H9 (cell line): ENCODE results near the gene ELAVL1. TPM values are rescaled to one million over a fixed set of nuclear protein-coding genes. Genes with fewer than 3 reads are reported as not detected.

Experiments
- DNase-seq: peaks from one replicate; pipeline ENCODE4 v3.0.0-alpha.2; 2017
- H2AFZ ChIP-seq: one replicate; pipeline ENCODE4 v1.6.1; 2013; ENCODE audit warnings: mild to moderate bottlenecking, low read length, control low read depth, moderate library complexity
- H2AK5ac ChIP-seq: 2 replicates; pipeline ENCODE4 v1.6.1; 2013; ENCODE audit warnings: low read length, control low read depth, mixed read lengths; ENCODE audit not compliant: insufficient read length
- H2BK120ac ChIP-seq: one replicate; pipeline ENCODE4 v1.6.1; 2013; ENCODE audit warnings: low read depth, mild to moderate bottlenecking, low read length, control low read depth, inconsistent platforms; ENCODE audit not compliant: poor library complexity, severe bottlenecking
- H2BK12ac ChIP-seq: 2 replicates; pipeline ENCODE4 v1.6.1; 2013; ENCODE audit warnings: low read length, control low read depth, mixed read lengths, low read depth; ENCODE audit not compliant: insufficient read length
- H2BK15ac ChIP-seq: 2 replicates; pipeline ENCODE4 v1.6.1; 2013; ENCODE audit warnings: low read depth, low read length, control low read depth
- H2BK20ac ChIP-seq: one replicate; pipeline ENCODE4 v1.6.1; 2013; ENCODE audit warnings: low read depth, mild to moderate bottlenecking, low read length, control low read depth, inconsistent platforms; ENCODE audit not compliant: poor library complexity, severe bottlenecking
- H2BK5ac ChIP-seq: 2 replicates; pipeline ENCODE4 v1.6.1; 2013; ENCODE audit warnings: low read length, control low read depth, mixed read lengths; ENCODE audit not compliant: insufficient read length
- H3K14ac ChIP-seq: 2 replicates; pipeline ENCODE4 v1.6.1; 2013; ENCODE audit warnings: low read length, control low read depth; ENCODE audit not compliant: insufficient read depth
- H3K18ac ChIP-seq: 2 replicates; pipeline ENCODE4 v1.6.1; 2013; ENCODE audit warnings: low read depth, mild to moderate bottlenecking, mixed read lengths, low read length, control low read depth; ENCODE audit not compliant: insufficient read length
- H3K23ac ChIP-seq: 2 replicates; pipeline ENCODE4 v1.6.1; 2013; ENCODE audit warnings: low read length, control low read depth, mixed read lengths, low read depth; ENCODE audit not compliant: insufficient read length
- H3K23me2 ChIP-seq: 2 replicates; pipeline ENCODE4 v1.6.1; 2013; ENCODE audit warnings: low read depth, mild to moderate bottlenecking, mixed read lengths, low read length, control low read depth; ENCODE audit not compliant: insufficient read length, poor library complexity, severe bottlenecking
- H3K27ac ChIP-seq: 2 replicates; pipeline ENCODE4 v1.5.1; 2013; ENCODE audit warnings: low read length, control low read depth, mixed read lengths, low read depth; ENCODE audit not compliant: insufficient read length
- H3K27me3 ChIP-seq: 2 replicates; pipeline ENCODE4 v1.6.1; 2013; ENCODE audit warnings: low read length, control low read depth, inconsistent platforms; ENCODE audit not compliant: insufficient read depth
- H3K4ac ChIP-seq: 2 replicates; pipeline ENCODE4 v1.6.1; 2013; ENCODE audit warnings: low read depth, mild to moderate bottlenecking, control low read depth, inconsistent platforms, low read length, moderate library complexity
- H3K4me1 ChIP-seq: 2 replicates; pipeline ENCODE4 v1.6.1; 2013; ENCODE audit warnings: low read length, control low read depth, inconsistent platforms; ENCODE audit not compliant: insufficient read depth
- H3K4me2 ChIP-seq: 2 replicates; pipeline ENCODE4 v1.6.1; 2013; ENCODE audit warnings: low read length, control low read depth, mixed read lengths; ENCODE audit not compliant: insufficient read length, insufficient read depth
- H3K56ac ChIP-seq: 2 replicates; pipeline ENCODE4 v1.6.1; 2013; ENCODE audit warnings: low read depth, mild to moderate bottlenecking, mixed read lengths, low read length, control low read depth; ENCODE audit not compliant: insufficient read length
- H3K79me1 ChIP-seq: 2 replicates; pipeline ENCODE4 v1.6.1; 2013; ENCODE audit warnings: low read depth, mild to moderate bottlenecking, moderate library complexity, low read length, control low read depth, inconsistent platforms; ENCODE audit not compliant: insufficient read depth, poor library complexity, severe bottlenecking
- H3K79me2 ChIP-seq: 2 replicates; pipeline ENCODE4 v1.6.1; 2013; ENCODE audit warnings: low read length, control low read depth, inconsistent platforms; ENCODE audit not compliant: insufficient read depth
- H3K9ac ChIP-seq: 2 replicates; pipeline ENCODE4 v1.6.1; 2013; ENCODE audit warnings: low read length, control low read depth, mixed read lengths; ENCODE audit not compliant: insufficient read length; ENCODE audit errors: extremely low read depth
- H3K9me3 ChIP-seq: one replicate; pipeline ENCODE4 v1.6.1; 2013; ENCODE audit warnings: low read depth, low read length, inconsistent platforms; ENCODE audit not compliant: control insufficient read depth
- H3T11ph ChIP-seq: one replicate; pipeline ENCODE4 v1.6.1; 2013; ENCODE audit warnings: mild to moderate bottlenecking, low read length, control low read depth, inconsistent platforms
- H4K20me1 ChIP-seq: one replicate; pipeline ENCODE4 v1.6.1; 2013; ENCODE audit not compliant: control insufficient read depth, insufficient read length, insufficient read depth
- H4K5ac ChIP-seq: 2 replicates; pipeline ENCODE4 v1.6.1; 2013; ENCODE audit warnings: low read depth, mild to moderate bottlenecking, mixed read lengths, low read length, control low read depth; ENCODE audit not compliant: insufficient read length
- H4K8ac ChIP-seq: replicated peaks from 2 replicates; pipeline ENCODE4 v1.6.1; 2013; ENCODE audit warnings: low read length, control low read depth, mixed read lengths, low read depth; ENCODE audit not compliant: insufficient read length
- H4K91ac ChIP-seq: 2 replicates; pipeline ENCODE4 v1.6.1; 2013; ENCODE audit warnings: low read depth, mild to moderate bottlenecking, moderate library complexity, mixed read lengths, low read length, control low read depth; ENCODE audit not compliant: insufficient read length
- H3K27ac Mint-ChIP-seq, 3 experiments: 2 replicates in 2 of 3; 3 replicates in 1 of 3; pipeline ENCODE4 v1.8.0; 2020 to 2021; ENCODE audit warnings: mixed read lengths in 3 of 3, mild to moderate bottlenecking in 1 of 3, moderate library complexity in 1 of 3
- H3K27me3 Mint-ChIP-seq: 2 replicates; pipeline ENCODE4 v1.8.0; 2021; ENCODE audit warnings: low read depth, mild to moderate bottlenecking, moderate library complexity, mixed read lengths
- H3K36me3 Mint-ChIP-seq, 3 experiments: 2 replicates in 2 of 3; 3 replicates in 1 of 3; pipeline ENCODE4 v1.8.0; 2020 to 2021; ENCODE audit warnings: low read depth in 3 of 3, mixed read lengths in 3 of 3; ENCODE audit not compliant: insufficient read depth in 1 of 3
- H3K4me1 Mint-ChIP-seq, 2 experiments: 2 replicates each; pipeline ENCODE4 v1.8.0; 2020; ENCODE audit warnings: mixed read lengths in 2 of 2
- H3K4me3 Mint-ChIP-seq, 2 experiments: 2 replicates in 1 of 2; 3 replicates in 1 of 2; pipeline ENCODE4 v1.8.0; 2020 to 2021; ENCODE audit warnings: mild to moderate bottlenecking in 2 of 2, mixed read lengths in 2 of 2, moderate library complexity in 1 of 2
- H3K9me3 Mint-ChIP-seq, 2 experiments: 2 replicates in 1 of 2; 3 replicates in 1 of 2; pipeline ENCODE4 v1.8.0; 2020; ENCODE audit warnings: mild to moderate bottlenecking in 2 of 2, mixed read lengths in 2 of 2, moderate library complexity in 1 of 2
- WGBS: extraction: QIAGEN DNeasy Blood & Tissue Kit; methylation state at CpG from one replicate; pipeline ENCODE4 v1.1.7; 2013; ENCODE audit warnings: missing lambda C conversion rate, low lambda C conversion rate, mixed read lengths; ENCODE audit not compliant: insufficient read length; ENCODE audit errors: extremely low coverage; 5-methylcytosine and 5-hydroxymethylcytosine counted together
- total RNA-seq: library from RNA; stranded (reverse); gene quantifications from 2 replicates; pipeline ENCODE4 v1.2.1, GENCODE V29; 2021
- TF ChIP-seq, protein P1 (sequence below): fragments of 200-600 bp; sonication (generic); conservative IDR thresholded peaks from 3 replicates; pipeline ENCODE4 v1.8.0; 2021; ENCODE audit warnings: antibody characterized with exemption, mild to moderate bottlenecking

ELAVL1 gene
- total RNA-seq, 1 experiment from 2014 or later, result 149 TPM

DNA sequence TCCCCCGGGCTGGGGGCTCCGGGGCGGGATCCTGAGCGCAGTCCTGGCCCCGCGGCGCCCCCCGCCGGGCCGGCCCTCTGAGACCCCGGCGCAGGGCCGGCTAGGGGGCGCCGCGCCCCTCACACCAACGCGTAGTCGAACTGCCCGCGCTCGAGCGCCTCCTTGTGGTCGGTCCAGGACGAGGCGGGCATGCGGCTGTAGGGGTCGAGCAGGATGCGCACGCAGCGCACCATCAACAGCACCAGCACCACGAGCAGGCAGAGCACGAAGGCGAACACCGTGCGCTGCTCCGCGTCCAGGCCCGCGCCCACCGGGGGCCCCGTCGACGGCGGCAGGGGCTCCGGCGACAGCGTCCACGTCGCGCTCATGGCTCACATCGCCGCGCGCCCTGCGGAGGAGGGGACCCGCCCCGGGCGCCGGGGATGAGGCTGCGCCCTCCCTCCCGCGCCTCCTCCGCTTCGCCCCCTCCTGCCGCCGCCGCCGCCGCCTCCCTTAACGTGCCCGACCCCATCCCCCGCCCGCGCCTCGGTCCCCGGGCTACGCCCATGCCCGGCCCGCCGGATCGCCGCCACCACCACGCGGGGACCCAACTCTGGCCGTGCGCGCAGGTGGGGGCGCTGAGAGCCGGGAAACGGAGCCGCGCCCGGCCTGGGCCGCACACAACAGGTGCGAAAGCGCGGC lies 80.1 kb downstream of the ELAVL1 start:
- no peaks in the 10 kb centered on the region for H3K27me3 Mint-ChIP-seq
- Histone ChIP-seq H4K91ac (no peak overlapping the region), H4K8ac (no peak overlapping the region), H3K9ac (no peak overlapping the region), H3K9me3 (no peaks in the 10 kb centered on the region), H2BK20ac (no peak overlapping the region), H2BK120ac (no peak overlapping the region), H3K23ac (no peak overlapping the region), H3K27ac (no peak overlapping the region), H3T11ph (no peak overlapping the region), H2AK5ac (no peak overlapping the region), H3K4me1 (0 out of 2 replicates have a peak, but pooled peaks cover 4% of the 10 kb centered on the region), H3K23me2 (no peaks in the 10 kb centered on the region), H4K5ac (no peak overlapping the region), H2BK12ac (no peak overlapping the region), H3K4ac (no peak overlapping the region), H3K18ac (no peak overlapping the region), H3K14ac (peak overlapping the region; percentile 62; the same call in 1 of the 2 replicates), H3K79me1 (no peaks in the 10 kb centered on the region), H2BK15ac (no peak overlapping the region; the same call in 1 of the 2 replicates), H2BK5ac (no peak overlapping the region), H3K79me2 (no peaks in the 10 kb centered on the region), H4K20me1 (no peaks in the 10 kb centered on the region), H3K56ac (no peak overlapping the region), H2AFZ (no peak overlapping the region), H3K4me2 (peak overlapping the region; percentile 3), H3K27me3 (no peaks in the 10 kb centered on the region)
- no peaks in the 10 kb centered on the region for H3K9me3 Mint-ChIP-seq
- peak; percentile 94 for DNase-seq
- peak overlapping the region; percentile 78 to 91 for H3K4me3 Mint-ChIP-seq
- H3K4me1 Mint-ChIP-seq, result peaks cover 10 to 15% of the 10 kb centered on the region in 2 experiments
- H3K36me3 Mint-ChIP-seq, result peaks cover 5 to 30% (median 12%) of the 10 kb centered on the region in 3 experiments; a peak in 5 of 7 replicates
- H3K27ac Mint-ChIP-seq, result peak overlapping the region in 1 of 3 experiments; percentile 94; a peak in 1 of 7 replicates
- TF ChIP-seq, protein P1, sequence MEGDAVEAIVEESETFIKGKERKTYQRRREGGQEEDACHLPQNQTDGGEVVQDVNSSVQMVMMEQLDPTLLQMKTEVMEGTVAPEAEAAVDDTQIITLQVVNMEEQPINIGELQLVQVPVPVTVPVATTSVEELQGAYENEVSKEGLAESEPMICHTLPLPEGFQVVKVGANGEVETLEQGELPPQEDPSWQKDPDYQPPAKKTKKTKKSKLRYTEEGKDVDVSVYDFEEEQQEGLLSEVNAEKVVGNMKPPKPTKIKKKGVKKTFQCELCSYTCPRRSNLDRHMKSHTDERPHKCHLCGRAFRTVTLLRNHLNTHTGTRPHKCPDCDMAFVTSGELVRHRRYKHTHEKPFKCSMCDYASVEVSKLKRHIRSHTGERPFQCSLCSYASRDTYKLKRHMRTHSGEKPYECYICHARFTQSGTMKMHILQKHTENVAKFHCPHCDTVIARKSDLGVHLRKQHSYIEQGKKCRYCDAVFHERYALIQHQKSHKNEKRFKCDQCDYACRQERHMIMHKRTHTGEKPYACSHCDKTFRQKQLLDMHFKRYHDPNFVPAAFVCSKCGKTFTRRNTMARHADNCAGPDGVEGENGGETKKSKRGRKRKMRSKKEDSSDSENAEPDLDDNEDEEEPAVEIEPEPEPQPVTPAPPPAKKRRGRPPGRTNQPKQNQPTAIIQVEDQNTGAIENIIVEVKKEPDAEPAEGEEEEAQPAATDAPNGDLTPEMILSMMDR, result peak; percentile 99
- no CpG with 5 or more reads among the region's 98 CpGs for WGBS
